ENCODE data around the gene TMPRSS11B. TPM values are rescaled to one million over a fixed set of nuclear protein-coding genes. Genes with fewer than 3 reads are reported as not detected.

The TMPRSS11B gene
- total RNA-seq: not detected

- Histone ChIP-seq H3K27me3 (no peaks in the 10 kb centered on the region), H3K9me3 (no peaks in the 10 kb centered on the region), H3K27ac (no peak within 1 kb of the TSS), H3K4me1 (no peaks in the 10 kb centered on the region), H3K36me3 (no peaks in the 10 kb centered on the region), H3K4me3 (no peak within 1 kb of the TSS)
- DNase-seq (ENCODE audit: low spot score in 2 of 2): no peak
- TF ChIP-seq, protein P1, sequence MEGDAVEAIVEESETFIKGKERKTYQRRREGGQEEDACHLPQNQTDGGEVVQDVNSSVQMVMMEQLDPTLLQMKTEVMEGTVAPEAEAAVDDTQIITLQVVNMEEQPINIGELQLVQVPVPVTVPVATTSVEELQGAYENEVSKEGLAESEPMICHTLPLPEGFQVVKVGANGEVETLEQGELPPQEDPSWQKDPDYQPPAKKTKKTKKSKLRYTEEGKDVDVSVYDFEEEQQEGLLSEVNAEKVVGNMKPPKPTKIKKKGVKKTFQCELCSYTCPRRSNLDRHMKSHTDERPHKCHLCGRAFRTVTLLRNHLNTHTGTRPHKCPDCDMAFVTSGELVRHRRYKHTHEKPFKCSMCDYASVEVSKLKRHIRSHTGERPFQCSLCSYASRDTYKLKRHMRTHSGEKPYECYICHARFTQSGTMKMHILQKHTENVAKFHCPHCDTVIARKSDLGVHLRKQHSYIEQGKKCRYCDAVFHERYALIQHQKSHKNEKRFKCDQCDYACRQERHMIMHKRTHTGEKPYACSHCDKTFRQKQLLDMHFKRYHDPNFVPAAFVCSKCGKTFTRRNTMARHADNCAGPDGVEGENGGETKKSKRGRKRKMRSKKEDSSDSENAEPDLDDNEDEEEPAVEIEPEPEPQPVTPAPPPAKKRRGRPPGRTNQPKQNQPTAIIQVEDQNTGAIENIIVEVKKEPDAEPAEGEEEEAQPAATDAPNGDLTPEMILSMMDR (IDR thresholded peaks at IDR 0.05): no peak
- no peak for TF ChIP-seq POLR2A (IDR thresholded peaks at IDR 0.05)
- no peak for TF ChIP-seq POLR2AphosphoS5 (IDR thresholded peaks at IDR 0.05)
- intact Hi-C loops (cut with DNase I; ENCODE audit: low total_unique reads): no loop called here
These were observed at the start of gene TMPRSS11B for GRCh38 chr4:68245594-68245993. TSS of gene TMPRSS11B (minus strand) at chr4:68245694. CDS start at chr4:68245558, 136 bp downstream.

DNA sequence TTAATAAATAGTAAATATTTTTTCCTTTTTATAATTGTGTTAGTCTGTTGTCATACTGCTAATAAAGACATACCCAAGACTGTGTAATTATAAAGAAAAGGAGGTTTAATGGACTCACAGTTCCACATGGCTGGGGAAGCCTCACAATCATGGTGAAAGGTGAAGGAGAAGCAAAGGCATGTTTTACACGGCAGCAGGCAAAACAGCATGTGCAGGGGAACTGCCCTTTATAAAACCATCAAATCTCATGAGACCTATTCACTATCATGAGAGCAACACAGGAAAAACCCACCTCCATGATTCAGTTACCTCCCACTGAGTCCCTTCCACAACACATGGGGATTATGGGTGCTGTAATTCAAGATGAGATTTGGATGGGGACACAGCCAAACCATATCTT lies 45.8 kb upstream of the TMPRSS11B start:
- Histone ChIP-seq H3K9me3 (no peaks in the 10 kb centered on the region), H3K4me3 (no peak overlapping the region), H3K27me3 (no peaks in the 10 kb centered on the region), H3K36me3 (no peaks in the 10 kb centered on the region), H3K4me1 (no peaks in the 10 kb centered on the region), H3K27ac (no peak overlapping the region)
- DNase-seq (ENCODE audit: low spot score in 2 of 2): no peak
- intact Hi-C loops (cut with DNase I; ENCODE audit: low total_unique reads): no loop called here
- TF ChIP-seq POLR2A (IDR thresholded peaks at IDR 0.05) (no peak), POLR2AphosphoS5 (IDR thresholded peaks at IDR 0.05) (no peak)

- no peaks in the 10 kb centered on the region for H3K9me3 ChIP-seq
- H3K4me3 ChIP-seq: no peak overlapping the region
- no peak for DNase-seq (ENCODE audit: low spot score in 2 of 2)
- no peaks in the 10 kb centered on the region for H3K27me3 ChIP-seq
- H3K36me3 ChIP-seq: no peaks in the 10 kb centered on the region
- intact Hi-C loops (cut with DNase I; ENCODE audit: low total_unique reads): no loop called here
- TF ChIP-seq POLR2AphosphoS5 (IDR thresholded peaks at IDR 0.05) (no peak), POLR2A (IDR thresholded peaks at IDR 0.05) (no peak)
- TF ChIP-seq, protein P1 (IDR thresholded peaks at IDR 0.05): no peak
- no peaks in the 10 kb centered on the region for H3K4me1 ChIP-seq
- H3K27ac ChIP-seq: no peak overlapping the region
These were observed 42.9 kb upstream of the TMPRSS11B start for GRCh38 chr4:68288393-68288740.

DNA sequence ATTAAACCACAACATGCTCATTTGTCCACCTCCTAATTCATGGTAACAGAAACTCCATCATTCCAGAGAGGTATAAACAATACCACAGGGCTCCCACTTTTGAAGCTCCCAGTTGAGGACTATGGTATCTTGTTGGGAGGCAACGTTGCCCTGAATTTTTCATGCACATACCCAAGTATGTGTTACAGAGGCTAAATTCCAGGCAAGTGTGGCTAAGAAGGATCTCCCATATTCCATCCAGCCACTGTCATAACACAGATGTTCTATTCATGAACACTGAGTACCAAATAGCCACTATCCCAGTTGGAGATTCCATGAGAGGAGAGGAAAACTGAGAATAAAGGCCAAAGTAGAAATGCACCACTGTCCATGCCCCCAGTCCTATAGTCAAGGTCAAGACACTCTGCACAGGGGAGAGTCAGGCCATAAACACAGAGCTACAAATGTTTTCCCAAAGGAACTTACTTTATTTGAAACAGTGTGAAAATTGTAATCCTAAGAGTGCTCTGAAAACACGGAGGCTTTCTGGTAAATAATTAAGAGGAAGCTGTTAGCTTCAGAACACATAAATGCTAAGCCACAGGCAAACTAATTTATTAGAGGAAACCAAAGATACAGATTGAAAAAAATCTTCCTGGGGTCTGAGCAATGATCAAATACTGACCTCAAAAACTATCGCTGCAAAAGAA lies 42.4 kb upstream of the TMPRSS11B start:
- intact Hi-C loops (cut with DNase I; ENCODE audit: low total_unique reads): no loop called here
- Histone ChIP-seq H3K36me3 (no peaks in the 10 kb centered on the region), H3K27me3 (no peaks in the 10 kb centered on the region), H3K4me1 (no peaks in the 10 kb centered on the region), H3K9me3 (no peaks in the 10 kb centered on the region), H3K4me3 (no peak overlapping the region), H3K27ac (no peak overlapping the region)
- no peak for DNase-seq (ENCODE audit: low spot score in 2 of 2)
- TF ChIP-seq POLR2AphosphoS5 (IDR thresholded peaks at IDR 0.05): no peak
- no peak for TF ChIP-seq POLR2A (IDR thresholded peaks at IDR 0.05)
- TF ChIP-seq, protein P1 (IDR thresholded peaks at IDR 0.05): no peak

GRCh38 chr4:68283714-68284113 lies 38.2 kb upstream of the TMPRSS11B start:
- no peaks in the 10 kb centered on the region for H3K9me3 ChIP-seq
- intact Hi-C loops (cut with DNase I; ENCODE audit: low total_unique reads): loop anchor here (5.0 kb wide), 1 partner anchor 751 kb away; no protein-coding TSS in a partner anchor
- no peaks in the 10 kb centered on the region for H3K36me3 ChIP-seq
- TF ChIP-seq, protein P1 (IDR thresholded peaks at IDR 0.05): no peak
- no peak for TF ChIP-seq POLR2A (IDR thresholded peaks at IDR 0.05)
- no peak for TF ChIP-seq POLR2AphosphoS5 (IDR thresholded peaks at IDR 0.05)
- H3K4me1 ChIP-seq: no peaks in the 10 kb centered on the region
- DNase-seq (ENCODE audit: low spot score in 2 of 2): no peak
- no peaks in the 10 kb centered on the region for H3K27me3 ChIP-seq
- no peak overlapping the region for H3K27ac ChIP-seq
- H3K4me3 ChIP-seq: no peak overlapping the region

Data from breast epithelium (tissue), 4 donors.